ENCODE results near the gene SECISBP2.

- TF ChIP-seq CTCF (IDR thresholded peaks at IDR 0.05) (no peak), POLR2A (IDR thresholded peaks at IDR 0.05) (no peak)
Observed at GRCh38 chr9:89383721-89384300, 65.5 kb downstream of the SECISBP2 start.

Data from Peyer's patch (tissue), 4 donors.